Activated naive CD8-positive, alpha-beta T cell treated with anti-CD3 and anti-CD28 coated beads, Interleukin-2, amount 50 U/mL, for 16 hours (primary cell): ENCODE measurements around the gene TPST2.

Experiments used
- DNase-seq: peaks from one replicate; pipeline ENCODE4 v3.0.0-alpha.2; 2020; ENCODE audit warnings: low read depth, low spot score

TPST2 gene

GRCh38 chr22:26610996-26611395, 21.1 kb upstream of the TPST2 start:
- DNase-seq, result no peak

GRCh38 chr22:26610072-26610958, 20.4 kb upstream of the TPST2 start:
- no peak for DNase-seq

GRCh38 chr22:26609287-26609686, 19.4 kb upstream of the TPST2 start:
- DNase-seq, result no peak

GRCh38 chr22:26608129-26608528, 18.2 kb upstream of the TPST2 start:
- DNase-seq, result no peak

GRCh38 chr22:26606611-26607010, 16.7 kb upstream of the TPST2 start:
- DNase-seq, result no peak

- no peak for DNase-seq
These were observed 14.4 kb upstream of the TPST2 start for GRCh38 chr22:26604368-26604767.

- no peak for DNase-seq
These were observed 12.2 kb upstream of the TPST2 start for GRCh38 chr22:26602127-26602526.

- no peak for DNase-seq
These were observed 11.8 kb upstream of the TPST2 start for GRCh38 chr22:26601726-26602125.

GRCh38 chr22:26599505-26599904, 9.6 kb upstream of the TPST2 start:
- DNase-seq, result no peak

- DNase-seq, result no peak
These were observed 7.5 kb upstream of the TPST2 start for GRCh38 chr22:26597480-26597879.

GRCh38 chr22:26597026-26597425, 7.1 kb upstream of the TPST2 start:
- DNase-seq, result no peak

- no peak for DNase-seq
These were observed 3.8 kb upstream of the TPST2 start for GRCh38 chr22:26593763-26594162.

- DNase-seq, result no peak
These were observed 2.5 kb upstream of the TPST2 start for GRCh38 chr22:26592421-26592891.

- no peak for DNase-seq
These were observed 526 bp downstream of the TPST2 start for GRCh38 chr22:26589367-26589844.

GRCh38 chr22:26588729-26589366, 1.1 kb downstream of the TPST2 start:
- no peak for DNase-seq

GRCh38 chr22:26587991-26588613, 1.8 kb downstream of the TPST2 start:
- DNase-seq, result no peak

- no peak for DNase-seq
These were observed 3.2 kb downstream of the TPST2 start for GRCh38 chr22:26586556-26587325.

- DNase-seq, result no peak
These were observed 4.7 kb downstream of the TPST2 start for GRCh38 chr22:26585104-26585790.

- DNase-seq, result no peak
These were observed 5.9 kb downstream of the TPST2 start for GRCh38 chr22:26584010-26584409.

- DNase-seq, result no peak
These were observed 8.2 kb downstream of the TPST2 start for GRCh38 chr22:26581633-26582168.

GRCh38 chr22:26581026-26581425, 8.9 kb downstream of the TPST2 start:
- no peak for DNase-seq
